Measurements from ENCODE around the gene CYTH1.

- TF ChIP-seq CTCF (IDR thresholded peaks at IDR 0.05) (no peak), EZH2 (IDR thresholded peaks at IDR 0.05; ENCODE audit: borderline replicate concordance, insufficient read depth, low read depth, low read length, poor library complexity, severe bottlenecking) (no peak)
Measured at GRCh38 chr17:78719630-78720298, 62.3 kb downstream of the CYTH1 start.

All from B cell (primary cell).